Mucosa of stomach (tissue), 1 donor: ENCODE results near the gene SLC22A23.

Experiments
- H3K27me3 ChIP-seq: one replicate; pipeline ENCODE4 v1.7.0; 2013; ENCODE audit warnings: mild to moderate bottlenecking, low read length; ENCODE audit not compliant: control insufficient read depth, insufficient read depth
- H3K36me3 ChIP-seq: one replicate; pipeline ENCODE4 v1.7.0; 2013; ENCODE audit warnings: low read length; ENCODE audit not compliant: control insufficient read depth, insufficient read depth
- H3K4me1 ChIP-seq: one replicate; pipeline ENCODE4 v1.7.0; 2013; ENCODE audit warnings: mild to moderate bottlenecking, low read length; ENCODE audit not compliant: control insufficient read depth, insufficient read depth
- H3K4me3 ChIP-seq: one replicate; pipeline ENCODE4 v1.7.0; 2013; ENCODE audit warnings: low read length
- H3K9ac ChIP-seq: one replicate; pipeline ENCODE4 v1.7.0; 2013; ENCODE audit warnings: mild to moderate bottlenecking, low read length, moderate library complexity
- H3K9me3 ChIP-seq: one replicate; pipeline ENCODE4 v1.7.0; 2013; ENCODE audit warnings: mild to moderate bottlenecking, low read length, moderate library complexity; ENCODE audit not compliant: control insufficient read depth
- donor health status: Pancreatic carcinoma.

Gene SLC22A23

DNA sequence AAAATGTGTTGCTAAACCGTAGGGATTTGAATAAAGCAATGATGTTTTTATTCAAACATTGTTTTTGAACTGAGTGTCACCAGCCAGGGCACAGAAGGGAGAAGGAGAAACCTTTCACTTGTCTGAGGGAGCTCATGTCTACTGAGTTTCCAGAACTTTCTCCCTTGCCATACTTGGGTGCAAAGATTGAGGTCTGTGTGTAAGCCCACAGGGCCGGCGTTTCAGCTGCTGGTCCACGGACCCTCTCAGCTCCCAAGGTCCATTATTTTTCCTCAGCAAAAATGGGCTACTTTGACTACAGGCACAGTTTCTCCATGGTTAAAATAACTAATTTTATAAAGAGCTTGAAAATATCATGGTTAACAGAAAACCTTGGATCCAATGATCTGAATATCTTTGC lies 165.5 kb downstream of the SLC22A23 start:
- H3K9ac ChIP-seq = no peak overlapping the region
- peaks cover 14% of the 10 kb centered on the region for H3K36me3 ChIP-seq
- no peaks in the 10 kb centered on the region for H3K4me1 ChIP-seq

GRCh38 chr6:3290931-3291211 lies 166.0 kb downstream of the SLC22A23 start:
- Histone ChIP-seq H3K4me3 (no peak overlapping the region), H3K9ac (no peak overlapping the region), H3K9me3 (no peaks in the 10 kb centered on the region), H3K27me3 (no peaks in the 10 kb centered on the region), H3K4me1 (no peaks in the 10 kb centered on the region), H3K36me3 (peaks cover 10% of the 10 kb centered on the region)

More for the DNA sequence above, 165.5 kb downstream of the SLC22A23 start:
- H3K27me3 ChIP-seq = no peaks in the 10 kb centered on the region
- no peak overlapping the region for H3K4me3 ChIP-seq
- no peaks in the 10 kb centered on the region for H3K9me3 ChIP-seq

- Histone ChIP-seq H3K27me3 (no peaks in the 10 kb centered on the region), H3K36me3 (peaks cover 10% of the 10 kb centered on the region), H3K4me3 (no peak overlapping the region), H3K9me3 (no peaks in the 10 kb centered on the region), H3K4me1 (no peaks in the 10 kb centered on the region), H3K9ac (no peak overlapping the region)
Measured at GRCh38 chr6:3290149-3290930, 166.5 kb downstream of the SLC22A23 start.

DNA sequence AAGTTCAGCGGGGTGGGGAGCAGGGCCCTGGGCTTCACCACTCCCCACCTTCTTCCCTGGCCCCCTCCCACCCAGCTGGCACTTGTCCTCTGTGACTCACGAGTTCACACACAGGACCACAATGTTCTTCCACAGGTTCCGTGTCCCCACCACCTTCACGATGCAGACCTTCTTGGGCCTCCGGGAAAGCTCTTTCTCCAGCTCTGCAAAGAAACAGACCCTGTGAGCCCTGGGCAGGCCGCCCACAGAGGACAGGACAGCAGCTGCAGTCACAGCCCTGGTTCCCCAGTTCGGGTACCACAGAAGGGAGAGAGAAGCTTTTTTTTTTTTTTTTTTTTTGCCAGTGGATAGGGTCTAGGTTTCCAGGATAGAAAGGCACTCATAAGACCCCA lies 167.2 kb downstream of the SLC22A23 start:
- Histone ChIP-seq H3K4me3 (no peak overlapping the region), H3K9me3 (no peaks in the 10 kb centered on the region), H3K9ac (no peak overlapping the region), H3K4me1 (no peaks in the 10 kb centered on the region), H3K36me3 (peaks cover 14% of the 10 kb centered on the region), H3K27me3 (no peaks in the 10 kb centered on the region)

DNA sequence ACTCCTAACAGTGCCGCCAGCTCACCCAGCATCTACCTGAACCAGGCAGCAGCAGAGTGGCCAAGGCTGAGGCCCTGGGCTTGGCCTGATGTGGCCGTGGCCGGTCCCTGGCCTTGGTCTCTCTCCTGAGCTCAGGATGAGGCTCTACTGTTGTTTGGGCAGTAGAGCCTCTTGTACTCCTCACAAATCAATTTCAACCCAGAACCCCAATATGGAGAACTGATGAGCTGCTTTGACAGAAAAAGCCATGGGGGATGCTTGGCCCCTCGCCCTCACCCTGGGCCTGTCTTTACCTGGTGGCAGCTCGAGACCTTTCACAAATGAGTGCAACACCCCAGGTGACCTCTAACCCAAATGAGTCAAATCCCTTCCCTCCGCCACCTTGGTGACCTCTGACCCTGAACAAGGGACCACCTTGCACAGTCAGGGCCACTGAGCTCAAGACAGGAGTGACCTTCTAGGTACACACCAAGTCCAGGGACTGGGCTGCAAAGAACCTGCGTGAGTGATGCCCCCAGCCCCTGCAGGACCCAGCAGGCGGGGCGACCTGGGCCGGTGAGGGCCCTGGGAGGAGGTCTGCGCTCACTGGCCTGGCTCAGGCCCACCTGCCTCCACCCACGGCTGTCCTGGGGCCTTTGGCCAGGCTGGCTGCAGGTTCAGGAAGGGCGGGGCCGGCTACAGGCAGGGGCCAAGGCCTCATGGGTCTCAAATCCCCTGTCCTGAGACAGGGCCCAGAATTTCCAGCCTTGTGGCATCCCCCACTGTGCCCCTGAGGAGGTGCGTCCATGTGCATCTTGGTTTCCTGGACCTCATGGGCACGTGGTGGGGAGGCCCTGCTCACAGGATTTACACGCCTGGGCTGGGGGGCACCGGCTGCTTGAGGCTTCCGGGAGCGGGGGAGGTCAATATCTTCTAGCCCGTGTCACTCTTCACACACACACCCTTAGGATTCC lies 167.9 kb downstream of the SLC22A23 start:
- no peak overlapping the region for H3K9ac ChIP-seq
- no peaks in the 10 kb centered on the region for H3K9me3 ChIP-seq
- H3K4me1 ChIP-seq = no peaks in the 10 kb centered on the region
- H3K27me3 ChIP-seq = no peaks in the 10 kb centered on the region
- H3K4me3 ChIP-seq = no peak overlapping the region
- H3K36me3 ChIP-seq = peaks cover 19% of the 10 kb centered on the region

DNA sequence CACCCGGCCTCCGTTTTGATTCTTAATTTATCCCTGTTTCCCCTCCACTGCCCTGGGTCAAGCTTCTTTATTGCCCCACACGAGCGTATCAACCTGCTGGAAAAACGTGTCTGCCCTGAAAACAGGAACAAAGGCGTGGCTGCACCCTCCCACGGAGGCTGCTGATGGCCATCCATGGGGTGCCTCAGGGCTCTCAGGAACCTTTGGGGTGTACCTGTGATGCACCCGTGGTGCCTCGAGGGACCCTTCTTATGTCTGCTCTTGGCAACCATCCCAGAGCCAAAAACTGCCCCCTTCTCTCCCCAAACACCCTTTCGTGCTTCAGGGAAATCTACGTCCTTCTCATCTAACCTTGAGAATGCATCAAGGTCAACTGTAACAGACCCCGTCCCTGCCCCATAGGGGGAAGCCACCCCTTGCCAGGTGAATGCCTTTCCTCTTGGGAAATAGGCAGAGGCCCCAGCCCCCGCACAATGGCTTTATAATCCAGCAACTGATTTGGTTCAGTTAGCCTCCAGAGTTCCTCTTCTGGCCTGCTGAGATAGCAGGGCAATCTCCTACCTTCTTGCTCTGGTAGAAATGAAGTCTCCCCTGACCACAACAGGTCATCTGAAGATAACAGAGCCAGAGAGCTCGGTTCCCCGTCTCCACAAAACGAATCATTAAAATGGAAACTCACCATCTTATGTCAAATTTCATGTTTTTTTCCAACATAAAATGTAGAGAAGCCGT lies 168.7 kb downstream of the SLC22A23 start:
- H3K36me3 ChIP-seq = peaks cover 24% of the 10 kb centered on the region
- H3K9ac ChIP-seq = no peak overlapping the region
- no peaks in the 10 kb centered on the region for H3K27me3 ChIP-seq
- no peaks in the 10 kb centered on the region for H3K9me3 ChIP-seq
- no peak overlapping the region for H3K4me3 ChIP-seq
- no peaks in the 10 kb centered on the region for H3K4me1 ChIP-seq

- Histone ChIP-seq H3K9ac (no peak overlapping the region), H3K36me3 (peaks cover 32% of the 10 kb centered on the region)
Measured at GRCh38 chr6:3287308-3287707, 169.5 kb downstream of the SLC22A23 start.

GRCh38 chr6:3286641-3287171 lies 170.1 kb downstream of the SLC22A23 start:
- peaks cover 35% of the 10 kb centered on the region for H3K36me3 ChIP-seq
- H3K9ac ChIP-seq = no peak overlapping the region
- no peak overlapping the region for H3K4me3 ChIP-seq
- H3K4me1 ChIP-seq = no peaks in the 10 kb centered on the region
- no peaks in the 10 kb centered on the region for H3K27me3 ChIP-seq
- H3K9me3 ChIP-seq = no peaks in the 10 kb centered on the region

More at GRCh38 chr6:3287308-3287707, 169.5 kb downstream of the SLC22A23 start:
- Histone ChIP-seq H3K27me3 (no peaks in the 10 kb centered on the region), H3K9me3 (no peaks in the 10 kb centered on the region), H3K4me3 (no peak overlapping the region), H3K4me1 (no peaks in the 10 kb centered on the region)

- H3K4me3 ChIP-seq = no peak overlapping the region
- no peak overlapping the region for H3K9ac ChIP-seq
- no peaks in the 10 kb centered on the region for H3K9me3 ChIP-seq
- H3K36me3 ChIP-seq = peaks cover 35% of the 10 kb centered on the region
- no peaks in the 10 kb centered on the region for H3K27me3 ChIP-seq
- no peaks in the 10 kb centered on the region for H3K4me1 ChIP-seq
Measured at GRCh38 chr6:3285732-3286131, 171.1 kb downstream of the SLC22A23 start.

- Histone ChIP-seq H3K27me3 (no peaks in the 10 kb centered on the region), H3K4me1 (no peaks in the 10 kb centered on the region), H3K9ac (no peak overlapping the region), H3K4me3 (no peak overlapping the region), H3K9me3 (no peaks in the 10 kb centered on the region), H3K36me3 (peaks cover 30% of the 10 kb centered on the region)
Measured at GRCh38 chr6:3285049-3285639, 171.7 kb downstream of the SLC22A23 start.

DNA sequence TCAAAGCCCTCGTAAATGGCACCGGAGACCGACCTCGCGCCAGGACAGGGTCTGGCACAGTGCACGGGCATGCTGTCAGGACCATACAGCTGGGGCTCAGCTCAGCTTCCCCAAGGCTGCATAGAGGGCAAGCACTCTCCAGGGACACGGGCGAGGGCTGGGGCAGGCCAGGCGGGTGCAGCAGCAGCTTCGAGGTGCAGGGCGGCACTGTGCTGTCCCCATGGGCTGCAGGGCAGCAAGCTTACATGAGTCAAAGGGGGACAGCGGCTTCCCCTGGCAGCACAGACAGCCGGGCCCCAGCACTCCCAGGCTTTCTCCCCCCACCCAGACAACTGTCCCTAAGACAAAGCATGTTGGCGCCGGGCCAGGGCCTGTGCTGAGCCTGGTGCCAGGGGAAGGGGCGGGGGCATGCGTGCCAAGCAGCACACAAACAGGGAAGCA lies 172.4 kb downstream of the SLC22A23 start:
- H3K4me3 ChIP-seq = no peak overlapping the region
- no peak overlapping the region for H3K9ac ChIP-seq
- H3K36me3 ChIP-seq = peaks cover 28% of the 10 kb centered on the region
- H3K4me1 ChIP-seq = no peaks in the 10 kb centered on the region
- no peaks in the 10 kb centered on the region for H3K27me3 ChIP-seq
- no peaks in the 10 kb centered on the region for H3K9me3 ChIP-seq
